ENCODE measurements around the gene USP35. TPM values are rescaled to one million over a fixed set of nuclear protein-coding genes. Genes with fewer than 3 reads are reported as not detected.

The USP35 gene
- total and polyA plus RNA-seq, 2 experiments from 2014 or later, result 2.9 to 7.3 TPM

GRCh38 chr11:78161346-78161745 lies 27.4 kb upstream of the USP35 start:
- no peak for DNase-seq (ENCODE audit: low spot score)
- TF ChIP-seq EZH2phosphoT487 (IDR thresholded peaks at IDR 0.05; ENCODE audit: low read depth, severe bottlenecking, unreplicated experiment), result no peak
- no peak for TF ChIP-seq CTCF (IDR thresholded peaks at IDR 0.05; ENCODE audit: poor library complexity)
- no peak for TF ChIP-seq EZH2 (IDR thresholded peaks at IDR 0.05; ENCODE audit: borderline replicate concordance)
- Histone ChIP-seq H4K20me1 (ENCODE audit: insufficient read depth, poor library complexity, severe bottlenecking) (no peaks in the 10 kb centered on the region), H3K27ac (no peak overlapping the region), H3K9me2 (replicated peaks; ENCODE audit: insufficient read depth) (no peaks in the 10 kb centered on the region), H3K27me3 (no peaks in the 10 kb centered on the region), H3K4me2 (no peak overlapping the region), H3K4me3 (no peak overlapping the region), H2AFZ (no peak overlapping the region), H3K4me1 (ENCODE audit: insufficient read depth) (no peaks in the 10 kb centered on the region), H3K36me3 (replicated peaks; ENCODE audit: insufficient read depth, low read depth) (no peaks in the 10 kb centered on the region), H3K79me2 (no peaks in the 10 kb centered on the region), H3K9me3 (ENCODE audit: low read depth) (no peaks in the 10 kb centered on the region)
- WGBS (ENCODE audit: low lambda C conversion rate, missing lambda C conversion rate), result 95% methylated on average over 2 of the region's 2 CpGs

- TF ChIP-seq EZH2 (IDR thresholded peaks at IDR 0.05; ENCODE audit: borderline replicate concordance) (no peak), CTCF (IDR thresholded peaks at IDR 0.05; ENCODE audit: poor library complexity) (no peak), EZH2phosphoT487 (IDR thresholded peaks at IDR 0.05; ENCODE audit: low read depth, severe bottlenecking, unreplicated experiment) (no peak)
- 51% methylated on average over 5 of the region's 5 CpGs for WGBS (ENCODE audit: low lambda C conversion rate, missing lambda C conversion rate)
Observed at GRCh38 chr11:78161962-78162371, 26.8 kb upstream of the USP35 start.

GRCh38 chr11:78163828-78164227 lies 24.9 kb upstream of the USP35 start:
- Histone ChIP-seq H2AFZ (no peak overlapping the region), H3K4me3 (no peak overlapping the region), H3K4me2 (no peak overlapping the region), H3K79me2 (no peaks in the 10 kb centered on the region), H3K4me1 (ENCODE audit: insufficient read depth) (peaks cover 10% of the 10 kb centered on the region), H3K36me3 (replicated peaks; ENCODE audit: insufficient read depth, low read depth) (no peaks in the 10 kb centered on the region), H3K27me3 (no peaks in the 10 kb centered on the region), H3K9me3 (ENCODE audit: low read depth) (no peaks in the 10 kb centered on the region), H3K9me2 (replicated peaks; ENCODE audit: insufficient read depth) (no peaks in the 10 kb centered on the region), H3K27ac (no peak overlapping the region), H4K20me1 (ENCODE audit: insufficient read depth, poor library complexity, severe bottlenecking) (no peaks in the 10 kb centered on the region)
- TF ChIP-seq EZH2 (IDR thresholded peaks at IDR 0.05; ENCODE audit: borderline replicate concordance) (no peak), EZH2phosphoT487 (IDR thresholded peaks at IDR 0.05; ENCODE audit: low read depth, severe bottlenecking, unreplicated experiment) (no peak), CTCF (IDR thresholded peaks at IDR 0.05; ENCODE audit: poor library complexity) (no peak)
- no peak for DNase-seq (ENCODE audit: low spot score)
- 94% methylated on average over 2 of the region's 2 CpGs for WGBS (ENCODE audit: low lambda C conversion rate, missing lambda C conversion rate)

More at GRCh38 chr11:78161962-78162371, 26.8 kb upstream of the USP35 start:
- Histone ChIP-seq H3K36me3 (replicated peaks; ENCODE audit: insufficient read depth, low read depth) (no peaks in the 10 kb centered on the region), H3K9me3 (ENCODE audit: low read depth) (no peaks in the 10 kb centered on the region), H2AFZ (no peak overlapping the region), H3K27me3 (no peaks in the 10 kb centered on the region), H3K4me3 (no peak overlapping the region), H3K27ac (no peak overlapping the region), H3K9me2 (replicated peaks; ENCODE audit: insufficient read depth) (no peaks in the 10 kb centered on the region), H3K79me2 (no peaks in the 10 kb centered on the region), H4K20me1 (ENCODE audit: insufficient read depth, poor library complexity, severe bottlenecking) (no peaks in the 10 kb centered on the region), H3K4me1 (ENCODE audit: insufficient read depth) (peaks cover 3% of the 10 kb centered on the region), H3K4me2 (no peak overlapping the region)
- no peak for DNase-seq (ENCODE audit: low spot score)

- Histone ChIP-seq H3K79me2 (no peaks in the 10 kb centered on the region), H3K4me2 (no peak overlapping the region), H2AFZ (no peak overlapping the region), H3K36me3 (replicated peaks; ENCODE audit: insufficient read depth, low read depth) (no peaks in the 10 kb centered on the region), H4K20me1 (ENCODE audit: insufficient read depth, poor library complexity, severe bottlenecking) (no peaks in the 10 kb centered on the region), H3K4me3 (no peak overlapping the region), H3K4me1 (ENCODE audit: insufficient read depth) (peaks cover 15% of the 10 kb centered on the region), H3K9me2 (replicated peaks; ENCODE audit: insufficient read depth) (no peaks in the 10 kb centered on the region), H3K27ac (no peak overlapping the region), H3K27me3 (no peaks in the 10 kb centered on the region), H3K9me3 (ENCODE audit: low read depth) (no peaks in the 10 kb centered on the region)
- 98% methylated on average over 2 of the region's 2 CpGs for WGBS (ENCODE audit: low lambda C conversion rate, missing lambda C conversion rate)
- TF ChIP-seq EZH2phosphoT487 (IDR thresholded peaks at IDR 0.05; ENCODE audit: low read depth, severe bottlenecking, unreplicated experiment) (no peak), EZH2 (IDR thresholded peaks at IDR 0.05; ENCODE audit: borderline replicate concordance) (no peak), CTCF (IDR thresholded peaks at IDR 0.05; ENCODE audit: poor library complexity) (no peak)
- DNase-seq (ENCODE audit: low spot score), result no peak
Observed at GRCh38 chr11:78164471-78164870, 24.2 kb upstream of the USP35 start.

Data from hepatocyte (in vitro differentiated cells).